Endodermal cell (in vitro differentiated cells): Measurements from ENCODE around the gene SPEM1. TPM values are rescaled to one million over a fixed set of nuclear protein-coding genes. Genes with fewer than 3 reads are reported as not detected.

Experiments used
- DNase-seq: peaks from one replicate; pipeline ENCODE4 v3.0.0-alpha.2; 2017
- H3K27ac ChIP-seq: 2 replicates; pipeline ENCODE4 v1.5.1; 2013; ENCODE audit warnings: mild to moderate bottlenecking, low read depth, low read length, moderate library complexity
- H3K27me3 ChIP-seq: 2 replicates; pipeline ENCODE4 v1.6.1; 2013; ENCODE audit warnings: mild to moderate bottlenecking, low read length, moderate library complexity; ENCODE audit not compliant: insufficient read depth, control insufficient read depth, poor library complexity, severe bottlenecking
- H3K36me3 ChIP-seq: 2 replicates; pipeline ENCODE4 v1.7.0; 2013; ENCODE audit warnings: mild to moderate bottlenecking, low read length, moderate library complexity; ENCODE audit not compliant: control insufficient read depth, insufficient read depth
- H3K4me1 ChIP-seq: one replicate; pipeline ENCODE4 v1.7.0; 2013; ENCODE audit warnings: low read length; ENCODE audit not compliant: control insufficient read depth, insufficient read depth
- H3K4me3 ChIP-seq: 2 replicates; pipeline ENCODE4 v1.5.1; 2013; ENCODE audit warnings: mild to moderate bottlenecking, low read length, moderate library complexity
- H3K9ac ChIP-seq: 2 replicates; pipeline ENCODE4 v1.6.1; 2013; ENCODE audit warnings: mild to moderate bottlenecking, low read length, moderate library complexity; ENCODE audit not compliant: poor library complexity, severe bottlenecking; ENCODE audit errors: extremely low read depth
- H3K9me3 ChIP-seq: 2 replicates; pipeline ENCODE4 v1.6.1; 2013; ENCODE audit warnings: mild to moderate bottlenecking, low read length, moderate library complexity; ENCODE audit not compliant: control insufficient read depth
- H3K27ac Mint-ChIP-seq: 2 replicates; pipeline ENCODE4 v1.8.0; 2020; ENCODE audit warnings: mixed read lengths
- H3K27me3 Mint-ChIP-seq: 2 replicates; pipeline ENCODE4 v1.8.0; 2021; ENCODE audit warnings: mild to moderate bottlenecking, mixed read lengths; ENCODE audit not compliant: insufficient read depth
- H3K36me3 Mint-ChIP-seq: 2 replicates; pipeline ENCODE4 v1.8.0; 2020; ENCODE audit warnings: low read depth, mixed read lengths
- H3K4me1 Mint-ChIP-seq: 2 replicates; pipeline ENCODE4 v1.8.0; 2020; ENCODE audit warnings: mixed read lengths
- H3K4me3 Mint-ChIP-seq: 2 replicates; pipeline ENCODE4 v1.8.0; 2020; ENCODE audit warnings: mild to moderate bottlenecking, moderate library complexity, mixed read lengths
- H3K9me3 Mint-ChIP-seq: 2 replicates; pipeline ENCODE4 v1.8.0; 2020; ENCODE audit warnings: mild to moderate bottlenecking, mixed read lengths
- WGBS, 2 experiments: methylation state at CpG; one replicate each; pipeline versions ENCODE4 v1.1.5 to v1.1.7; 2013; ENCODE audit warnings: missing lambda C conversion rate in 2 of 2, mixed read lengths in 1 of 2; ENCODE audit not compliant: insufficient coverage in 1 of 2, insufficient read length in 1 of 2; 5-methylcytosine and 5-hydroxymethylcytosine counted together
- total RNA-seq, 2 donors: library from RNA; stranded (reverse); fragmentation: NEBNext Ultra II Directional in 1 of 2; extraction: Animal tissue kit (Norgen Biotek cat#: 25700) in 1 of 2; gene quantifications; 2 replicates in 1 of 2; 3 replicates in 1 of 2; pipeline ENCODE4 v1.2.1, GENCODE V29; 2021
- TF ChIP-seq, protein P1 (sequence below): fragments of 200-600 bp; sonication (generic); conservative IDR thresholded peaks from 2 replicates; pipeline ENCODE4 v1.5.0; 2021; ENCODE audit warnings: antibody characterized with exemption, mild to moderate bottlenecking

SPEM1 gene
- total RNA-seq, 2 donors from 2014 or later = 0.46 to 0.49 TPM

DNA sequence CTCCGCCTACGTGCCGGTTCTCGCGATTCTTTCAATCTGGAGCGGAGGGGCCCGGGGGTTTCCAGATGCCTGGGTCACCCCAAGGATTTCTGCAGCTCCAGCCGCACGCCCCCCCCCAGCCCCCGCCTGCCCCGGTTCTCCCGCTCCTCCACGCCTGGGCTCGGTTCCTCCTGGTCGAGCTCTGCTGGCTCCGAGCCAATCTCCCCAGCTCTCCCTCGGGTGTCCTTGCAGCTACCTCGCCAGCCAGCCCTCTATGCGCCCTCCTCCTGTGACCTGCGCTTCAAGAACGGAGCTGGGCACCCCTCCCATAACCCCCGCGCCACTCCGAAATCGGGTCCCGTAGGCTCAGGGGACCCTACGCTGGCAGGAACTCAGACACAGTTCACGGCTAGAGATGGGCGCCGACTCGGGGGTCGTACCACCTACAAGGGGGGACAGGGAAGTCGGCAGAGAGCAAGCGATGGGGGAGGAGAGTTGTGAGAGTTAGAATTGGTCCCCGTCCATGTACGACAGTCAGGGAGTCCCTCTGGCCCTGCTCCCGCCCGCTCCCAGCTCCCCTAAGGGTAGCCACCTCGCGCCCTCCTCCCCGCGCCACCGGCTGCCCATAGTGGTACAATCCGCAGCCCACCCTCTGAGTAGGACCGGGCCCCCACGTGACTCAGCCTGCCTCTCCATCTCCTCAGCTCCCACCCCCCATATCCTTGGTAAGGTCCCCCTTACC lies 20.1 kb downstream of the SPEM1 start:
- H3K36me3 Mint-ChIP-seq = no peaks in the 10 kb centered on the region
- no peaks in the 10 kb centered on the region for H3K9me3 Mint-ChIP-seq
- H3K36me3 ChIP-seq = no peaks in the 10 kb centered on the region
- peak overlapping the region; percentile 74 for H3K9ac ChIP-seq
- H3K9me3 ChIP-seq = no peaks in the 10 kb centered on the region
- peaks cover 13% of the 10 kb centered on the region for H3K4me1 Mint-ChIP-seq
- H3K27me3 Mint-ChIP-seq = peaks cover 81% of the 10 kb centered on the region
- peak overlapping the region; percentile 96 for H3K27ac ChIP-seq
- DNase-seq = peak; percentile 89
- H3K4me3 ChIP-seq = peak overlapping the region; percentile 91
- peak overlapping the region; percentile 83 for H3K4me3 Mint-ChIP-seq
- WGBS, 2 experiments = 0 to 2% methylated on average over 20 to 46 of the region's 46 CpGs
- H3K27me3 ChIP-seq = peaks cover 51% of the 10 kb centered on the region
- peak overlapping the region; percentile 87 for H3K27ac Mint-ChIP-seq
- TF ChIP-seq, protein P1, sequence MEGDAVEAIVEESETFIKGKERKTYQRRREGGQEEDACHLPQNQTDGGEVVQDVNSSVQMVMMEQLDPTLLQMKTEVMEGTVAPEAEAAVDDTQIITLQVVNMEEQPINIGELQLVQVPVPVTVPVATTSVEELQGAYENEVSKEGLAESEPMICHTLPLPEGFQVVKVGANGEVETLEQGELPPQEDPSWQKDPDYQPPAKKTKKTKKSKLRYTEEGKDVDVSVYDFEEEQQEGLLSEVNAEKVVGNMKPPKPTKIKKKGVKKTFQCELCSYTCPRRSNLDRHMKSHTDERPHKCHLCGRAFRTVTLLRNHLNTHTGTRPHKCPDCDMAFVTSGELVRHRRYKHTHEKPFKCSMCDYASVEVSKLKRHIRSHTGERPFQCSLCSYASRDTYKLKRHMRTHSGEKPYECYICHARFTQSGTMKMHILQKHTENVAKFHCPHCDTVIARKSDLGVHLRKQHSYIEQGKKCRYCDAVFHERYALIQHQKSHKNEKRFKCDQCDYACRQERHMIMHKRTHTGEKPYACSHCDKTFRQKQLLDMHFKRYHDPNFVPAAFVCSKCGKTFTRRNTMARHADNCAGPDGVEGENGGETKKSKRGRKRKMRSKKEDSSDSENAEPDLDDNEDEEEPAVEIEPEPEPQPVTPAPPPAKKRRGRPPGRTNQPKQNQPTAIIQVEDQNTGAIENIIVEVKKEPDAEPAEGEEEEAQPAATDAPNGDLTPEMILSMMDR = no peak
- H3K4me1 ChIP-seq = peaks cover 3% of the 10 kb centered on the region

DNA sequence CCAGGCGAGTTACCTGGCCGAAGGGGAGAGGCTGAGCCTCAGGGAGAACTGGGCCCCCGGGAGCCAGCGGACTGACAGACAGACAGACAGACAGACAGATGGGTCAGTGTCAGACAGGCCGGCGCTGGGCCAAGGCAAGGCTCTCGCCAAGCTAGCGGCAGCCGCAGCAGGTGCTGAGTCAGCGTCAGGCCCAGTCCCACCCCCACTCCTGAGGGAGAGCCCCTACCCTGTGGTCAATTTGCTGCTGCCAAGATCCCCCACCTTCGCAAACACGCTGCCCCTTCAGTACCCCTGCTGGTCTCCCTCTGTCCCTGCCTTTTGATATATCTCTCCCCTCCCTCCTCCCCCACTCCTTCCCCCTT lies 20.7 kb downstream of the SPEM1 start:
- peak; percentile 89 for DNase-seq
- peak overlapping the region; percentile 87 for H3K27ac Mint-ChIP-seq
- no peaks in the 10 kb centered on the region for H3K9me3 ChIP-seq
- no peaks in the 10 kb centered on the region for H3K36me3 Mint-ChIP-seq
- WGBS, 2 experiments = 6 to 8% methylated on average over 9 to 12 of the region's 12 CpGs
- H3K9ac ChIP-seq = peak overlapping the region; percentile 74
- no peaks in the 10 kb centered on the region for H3K36me3 ChIP-seq
- H3K27me3 Mint-ChIP-seq = peaks cover 84% of the 10 kb centered on the region
- H3K4me3 Mint-ChIP-seq = peak overlapping the region; percentile 83
- H3K27me3 ChIP-seq = peaks cover 51% of the 10 kb centered on the region
- peak overlapping the region; percentile 91 for H3K4me3 ChIP-seq
- TF ChIP-seq, protein P1 = peak; percentile 36
- H3K27ac ChIP-seq = peak overlapping the region; percentile 96
- peaks cover 3% of the 10 kb centered on the region for H3K4me1 ChIP-seq
- H3K9me3 Mint-ChIP-seq = no peaks in the 10 kb centered on the region
- H3K4me1 Mint-ChIP-seq = peaks cover 16% of the 10 kb centered on the region

GRCh38 chr17:7441266-7441665 lies 21.1 kb downstream of the SPEM1 start:
- no peaks in the 10 kb centered on the region for H3K9me3 ChIP-seq
- TF ChIP-seq, protein P1 = no peak
- DNase-seq = peak; percentile 67
- H3K4me3 ChIP-seq = peak overlapping the region; percentile 91
- Mint-ChIP-seq H3K4me3 (peak overlapping the region; percentile 83), H3K4me1 (peaks cover 18% of the 10 kb centered on the region), H3K27me3 (peaks cover 83% of the 10 kb centered on the region), H3K36me3 (no peaks in the 10 kb centered on the region), H3K9me3 (no peaks in the 10 kb centered on the region), H3K27ac (no peak overlapping the region)
- no peak overlapping the region for H3K9ac ChIP-seq
- 59 to 60% methylated on average over 6 of the region's 7 CpGs for WGBS, 2 experiments
- no peak overlapping the region for H3K27ac ChIP-seq
- H3K27me3 ChIP-seq = peaks cover 48% of the 10 kb centered on the region
- H3K4me1 ChIP-seq = no peaks in the 10 kb centered on the region
- H3K36me3 ChIP-seq = no peaks in the 10 kb centered on the region
